Testis (tissue), 3 donors: ENCODE measurements around the gene TJP1. TPM values are rescaled to one million over a fixed set of nuclear protein-coding genes. Genes with fewer than 3 reads are reported as not detected.
A peak's percentile ranks its signal among the peaks of the same experiment; 100 is the strongest.
"Not testable (repeated sequence)": the region's sequence is repeated elsewhere in the genome, so short reads cannot be mapped to it uniquely, and the experiment has no call there.

Experiments used
- DNase-seq: peaks from one replicate; pipeline ENCODE4 v3.0.0-alpha.2; 2019
- H3K27ac ChIP-seq, 2 donors: fragments of 200-600 bp; sonication (generic); one replicate each; pipeline ENCODE4 v1.5.1; 2019
- H3K27me3 ChIP-seq: fragments of 200-600 bp; sonication (generic); one replicate; pipeline ENCODE4 v1.5.1; 2019
- H3K36me3 ChIP-seq: fragments of 200-600 bp; sonication (generic); one replicate; pipeline ENCODE4 v1.5.1; 2017; ENCODE audit warnings: low read depth; ENCODE audit errors: missing control alignments
- H3K4me1 ChIP-seq: fragments of 200-600 bp; sonication (generic); one replicate; pipeline ENCODE4 v1.5.1; 2019
- H3K4me3 ChIP-seq, 2 donors: fragments of 200-600 bp; sonication (generic); one replicate each; pipeline ENCODE4 v1.5.1; 2017 to 2019
- H3K9me3 ChIP-seq: fragments of 200-600 bp; sonication (generic); one replicate; pipeline ENCODE4 v1.5.1; 2017
- POLR2A ChIP-seq: fragments of 450-650 bp; IDR thresholded peaks from one replicate; pipeline ENCODE4 v1.6.1; 2017; ENCODE audit warnings: antibody characterized with exemption, mild to moderate bottlenecking, moderate library complexity
- WGBS, 2 donors: methylation state at CpG; one replicate each; pipeline ENCODE4 v1.1.5; 2018; 5-methylcytosine and 5-hydroxymethylcytosine counted together
- intact Hi-C: fragments of 100-400 bp; cut with DNase I; formaldehyde crosslinking; loops from one replicate; pipeline ENCODE4 v1.15.1; 2023; ENCODE audit warnings: low total_unique reads
- polyA plus RNA-seq: library from polyadenylated mRNA; stranded (reverse); fragments of 350-450 nt; fragmentation: Illumina TruSeq; extraction: RNeasy Lipid Tissue Mini Kit (QIAGEN cat#74804); gene quantifications from one replicate; pipeline ENCODE4 v1.2.3, GENCODE V29; 2014; ENCODE audit warnings: low read depth, low replicate concordance; ENCODE audit not compliant: insufficient read depth
- total RNA-seq, 2 donors: library from RNA; depleted of rRNA; stranded (reverse); fragments of >200 nt; gene quantifications; one replicate each; pipeline ENCODE4 v1.2.3, GENCODE V29; 2016
- TF ChIP-seq, protein P1 (sequence below), 3 experiments: fragments of 450-650 bp in 2 of 3; fragments of 200-600 bp in 1 of 3; sonication (generic) in 1 of 3; IDR thresholded peaks; one replicate each; pipeline ENCODE4 v1.5.1; 2016 to 2019; ENCODE audit warnings: antibody characterized with exemption in 3 of 3, mild to moderate bottlenecking in 2 of 3, moderate library complexity in 1 of 3

Gene TJP1
- total and polyA plus RNA-seq, 3 donors from 2014 or later, result 102 to 315 (median 255) TPM

DNA sequence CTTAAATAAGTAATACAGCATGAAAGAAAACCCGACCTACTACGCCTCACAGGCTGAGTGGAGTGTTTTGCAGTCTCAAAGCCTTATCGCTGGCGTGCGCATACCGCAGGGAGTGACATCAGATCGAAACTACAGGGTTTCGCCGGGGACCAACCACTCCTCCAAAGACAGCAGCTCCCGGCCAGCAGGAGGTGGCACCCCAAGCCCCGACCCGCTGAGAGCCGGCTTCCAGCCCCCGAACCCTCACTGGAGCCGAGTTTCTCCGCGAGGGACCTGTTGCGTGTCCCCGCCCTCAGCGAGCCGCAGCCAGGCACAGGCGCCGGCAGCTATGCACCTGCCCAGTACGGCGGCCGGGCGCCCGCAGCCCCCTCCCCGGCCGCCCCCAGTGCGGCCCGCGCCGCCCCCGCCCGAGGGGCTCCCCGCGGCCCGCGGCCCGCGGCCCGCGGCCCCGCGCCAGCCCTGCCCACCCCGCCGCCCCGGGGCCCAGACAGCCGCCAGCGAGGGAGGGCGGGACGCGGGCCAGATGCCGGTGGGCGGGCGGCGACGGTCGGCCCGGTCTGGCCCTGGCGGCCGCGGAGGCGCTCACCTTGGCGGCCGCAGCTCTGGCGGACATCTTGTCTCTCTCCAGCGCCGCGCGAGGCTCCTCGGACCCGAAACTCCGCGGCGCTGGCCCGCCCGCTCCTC lies 710 bp downstream of the TJP1 start:
- intact Hi-C loops, result loop anchor here (5.0 kb wide), 1 partner anchor 51 kb away; no protein-coding TSS in a partner anchor

DNA sequence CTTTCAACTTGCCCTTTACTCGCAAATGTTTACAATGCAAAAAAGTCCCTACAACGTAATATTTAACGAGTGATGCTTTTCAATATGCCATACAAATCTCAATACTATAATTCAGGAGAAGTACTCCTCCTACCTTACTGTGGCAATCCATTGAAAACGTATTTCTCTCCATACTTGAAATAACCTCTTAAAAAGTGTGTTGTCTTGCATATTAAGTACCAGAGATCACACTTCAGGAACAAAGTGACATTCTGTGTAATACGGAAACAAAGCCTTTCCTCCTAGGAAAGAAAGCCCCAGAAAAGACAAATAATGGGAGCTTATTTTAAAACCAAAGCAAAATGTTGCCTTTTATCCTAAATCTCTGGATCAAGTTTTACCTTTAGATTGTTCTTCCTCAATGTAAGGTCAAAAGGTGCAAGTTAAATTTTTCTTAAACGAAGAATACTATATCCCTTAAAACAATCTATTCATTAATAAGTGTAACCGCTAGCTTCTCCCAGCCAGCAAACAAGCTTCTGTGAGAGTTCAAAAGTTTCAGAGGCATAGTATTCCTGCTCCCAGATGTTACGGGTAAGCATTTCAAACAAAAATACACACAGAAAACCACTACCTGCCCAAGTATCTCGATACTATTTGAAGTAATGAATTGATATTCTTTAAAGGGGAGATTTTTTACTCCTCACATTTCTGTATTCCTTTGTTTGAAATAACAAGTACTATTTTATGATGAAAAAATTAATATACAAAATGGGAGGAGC lies 1.7 kb downstream of the TJP1 start:
- H3K4me1 ChIP-seq, result peaks cover 14% of the 10 kb centered on the region
- no peak for TF ChIP-seq POLR2A
- H3K9me3 ChIP-seq, result no peaks in the 10 kb centered on the region
- WGBS, 2 donors, result 27 to 32% methylated on average over 9 of the region's 9 CpGs
- H3K27me3 ChIP-seq, result no peaks in the 10 kb centered on the region
- H3K27ac ChIP-seq, result peak overlapping the region; percentile 88 to 97
- DNase-seq, result no peak
- intact Hi-C loops, result loop anchor here (5.0 kb wide), 1 partner anchor 52 kb away; no protein-coding TSS in a partner anchor
- peak overlapping the region; percentile 88 to 98 for H3K4me3 ChIP-seq
- no peaks in the 10 kb centered on the region for H3K36me3 ChIP-seq

More for the DNA sequence above, 710 bp downstream of the TJP1 start:
- Histone ChIP-seq H3K27me3 (no peaks in the 10 kb centered on the region), H3K36me3 (no peaks in the 10 kb centered on the region), H3K4me1 (peaks cover 9% of the 10 kb centered on the region), H3K4me3 (peak overlapping the region; percentile 88 to 98), H3K27ac (peak overlapping the region; percentile 97 to 98), H3K9me3 (no peaks in the 10 kb centered on the region)
- 1 to 3% methylated on average over 23 to 61 of the region's 79 CpGs for WGBS, 2 donors
- peak; percentile 91 for DNase-seq
- TF ChIP-seq POLR2A, result no peak
- TF ChIP-seq, protein P1, sequence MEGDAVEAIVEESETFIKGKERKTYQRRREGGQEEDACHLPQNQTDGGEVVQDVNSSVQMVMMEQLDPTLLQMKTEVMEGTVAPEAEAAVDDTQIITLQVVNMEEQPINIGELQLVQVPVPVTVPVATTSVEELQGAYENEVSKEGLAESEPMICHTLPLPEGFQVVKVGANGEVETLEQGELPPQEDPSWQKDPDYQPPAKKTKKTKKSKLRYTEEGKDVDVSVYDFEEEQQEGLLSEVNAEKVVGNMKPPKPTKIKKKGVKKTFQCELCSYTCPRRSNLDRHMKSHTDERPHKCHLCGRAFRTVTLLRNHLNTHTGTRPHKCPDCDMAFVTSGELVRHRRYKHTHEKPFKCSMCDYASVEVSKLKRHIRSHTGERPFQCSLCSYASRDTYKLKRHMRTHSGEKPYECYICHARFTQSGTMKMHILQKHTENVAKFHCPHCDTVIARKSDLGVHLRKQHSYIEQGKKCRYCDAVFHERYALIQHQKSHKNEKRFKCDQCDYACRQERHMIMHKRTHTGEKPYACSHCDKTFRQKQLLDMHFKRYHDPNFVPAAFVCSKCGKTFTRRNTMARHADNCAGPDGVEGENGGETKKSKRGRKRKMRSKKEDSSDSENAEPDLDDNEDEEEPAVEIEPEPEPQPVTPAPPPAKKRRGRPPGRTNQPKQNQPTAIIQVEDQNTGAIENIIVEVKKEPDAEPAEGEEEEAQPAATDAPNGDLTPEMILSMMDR (IDR thresholded peaks at IDR 0.05), result no peak

DNA sequence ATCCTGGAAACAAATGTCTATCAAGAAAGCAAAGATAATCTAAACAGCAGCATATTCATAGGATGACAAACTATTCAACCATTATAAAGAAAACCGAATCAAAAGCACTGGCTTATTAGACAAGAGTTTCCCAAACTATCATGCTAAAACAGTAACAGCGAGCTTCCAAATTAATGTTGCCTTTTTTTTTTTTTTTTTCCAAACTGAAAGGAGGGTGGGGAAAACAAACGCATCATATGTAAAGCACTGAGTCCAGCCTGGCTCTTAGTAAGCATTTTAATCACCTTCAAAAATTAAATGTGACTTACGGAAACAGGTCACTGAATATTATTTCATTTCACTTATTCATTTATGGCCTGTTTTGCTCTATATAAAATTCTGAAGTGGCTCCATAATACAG lies 2.3 kb downstream of the TJP1 start:
- no peak for DNase-seq
- H3K4me1 ChIP-seq, result peaks cover 14% of the 10 kb centered on the region
- intact Hi-C loops, result loop anchor here (5.0 kb wide), 1 partner anchor 52 kb away; no protein-coding TSS in a partner anchor

DNA sequence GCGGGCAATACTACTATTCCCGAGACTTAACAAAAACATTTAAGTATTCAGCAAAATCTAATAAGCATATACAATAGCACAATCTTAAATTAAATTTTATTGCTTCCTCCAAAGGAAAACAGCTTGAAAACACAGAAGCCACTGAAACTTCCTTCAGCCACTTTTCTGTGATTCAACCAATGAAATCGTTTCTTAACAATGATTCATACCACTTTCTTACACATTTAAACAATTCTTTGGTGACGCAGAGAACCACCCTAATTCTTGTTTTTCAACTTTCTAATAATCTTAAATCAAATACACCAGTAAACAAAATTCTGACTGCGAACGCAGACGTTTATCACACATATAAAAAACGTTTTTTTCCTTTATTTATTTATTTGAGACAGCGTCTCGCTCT lies 4.1 kb downstream of the TJP1 start:
- WGBS, 2 donors, result 58% methylated on average over 10 of the region's 10 CpGs
- Histone ChIP-seq H3K4me1 (peaks cover 16% of the 10 kb centered on the region), H3K27me3 (no peaks in the 10 kb centered on the region), H3K27ac (no peak overlapping the region), H3K4me3 (no peak overlapping the region), H3K36me3 (no peaks in the 10 kb centered on the region), H3K9me3 (no peaks in the 10 kb centered on the region)
- intact Hi-C loops, result no loop called here
- TF ChIP-seq, protein P1 (IDR thresholded peaks at IDR 0.05), result no peak
- no peak for TF ChIP-seq POLR2A
- no peak for DNase-seq

More for the DNA sequence above, 2.3 kb downstream of the TJP1 start:
- no peaks in the 10 kb centered on the region for H3K36me3 ChIP-seq
- peak overlapping the region; percentile 88 to 98 for H3K4me3 ChIP-seq
- H3K9me3 ChIP-seq, result no peaks in the 10 kb centered on the region
- WGBS, 2 donors, result 31 to 43% methylated on average over 4 of the region's 4 CpGs
- peak overlapping the region; percentile 88 to 97 for H3K27ac ChIP-seq
- TF ChIP-seq POLR2A, result no peak
- TF ChIP-seq, protein P1 (IDR thresholded peaks at IDR 0.05), result no peak
- no peaks in the 10 kb centered on the region for H3K27me3 ChIP-seq

DNA sequence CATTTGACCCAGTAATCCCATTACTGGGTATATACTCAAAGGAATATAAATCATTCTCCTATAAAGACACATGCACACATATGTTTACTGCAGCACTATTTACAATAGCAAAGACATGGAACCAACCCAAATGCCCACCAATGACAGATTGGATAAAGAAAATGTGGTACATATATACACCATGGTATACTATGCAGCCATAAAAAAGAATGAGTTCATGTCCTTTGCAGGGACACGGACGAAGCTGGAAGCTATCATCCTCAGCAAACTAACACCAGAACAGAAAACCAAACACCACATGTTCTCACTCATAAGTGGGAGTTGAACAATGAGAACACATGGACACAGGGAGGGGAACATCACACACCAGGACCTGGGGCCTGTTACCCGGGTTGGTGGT lies 4.8 kb downstream of the TJP1 start:
- H3K9me3 ChIP-seq, H3K27me3 ChIP-seq, H3K27ac ChIP-seq, H3K36me3 ChIP-seq, H3K4me3 ChIP-seq, DNase-seq, intact Hi-C loops: not testable (repeated sequence)
- WGBS, 2 donors, result 44 to 50% methylated on average over 3 of the region's 3 CpGs
- H3K4me1 ChIP-seq, result peaks cover 13% of the 10 kb centered on the region
